GM19468 (cell line): Measurements from ENCODE around the gene C1orf35.

ENCODE experiments used
- ATAC-seq: cut with Tn5 transposase; IDR thresholded peaks from one replicate; pipeline ENCODE4 v1.9.1; 2021; ENCODE audit warnings: mild to moderate bottlenecking, moderate library complexity, moderate number of reproducible peaks; ENCODE audit not compliant: unreplicated experiment; ENCODE audit errors: extremely low read depth

Gene C1orf35

DNA sequence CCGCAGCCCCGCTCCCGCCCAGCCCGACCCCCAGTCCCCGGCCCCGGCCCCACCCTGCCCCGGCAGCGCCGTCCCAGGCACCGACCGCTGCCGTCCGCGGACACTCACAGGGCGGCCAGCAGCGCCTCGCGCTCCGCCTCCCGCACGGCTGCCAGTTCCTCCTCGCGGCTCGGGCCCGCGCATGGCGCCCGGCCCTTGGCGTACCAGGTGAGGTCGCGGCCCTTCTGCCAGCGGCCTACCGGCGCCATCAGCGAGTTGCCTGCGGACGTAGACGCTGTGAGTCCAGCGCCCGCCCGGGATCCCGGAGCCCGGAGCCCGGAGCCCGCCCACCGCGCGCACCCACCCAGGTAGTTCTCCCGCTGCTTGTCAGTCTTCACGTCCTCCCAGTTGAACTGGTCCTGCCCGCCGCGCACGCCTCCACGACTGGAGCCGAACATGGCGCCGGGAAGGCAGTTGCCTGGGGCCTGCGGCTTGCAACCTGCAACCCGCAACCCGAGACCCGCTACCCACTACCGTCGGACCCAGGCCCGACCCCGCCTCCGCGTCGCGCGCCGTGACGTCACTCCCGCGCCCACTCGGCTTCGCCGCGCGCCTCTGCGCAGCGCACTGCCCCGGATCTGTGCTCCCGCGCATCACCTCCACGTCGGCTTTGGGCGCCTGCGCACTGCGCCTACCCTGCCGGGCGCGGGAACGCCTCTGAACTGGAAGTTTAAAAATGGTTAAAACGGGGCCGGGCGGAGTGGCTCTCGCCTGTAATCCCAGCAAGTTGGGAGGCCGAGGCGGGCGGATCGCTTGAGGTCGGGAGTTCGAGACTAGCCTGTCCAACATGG, at the start of gene C1orf35:
Gene C1orf35, minus strand, starts transcription at position 535 of the 830 bp plus-strand sequence. Its CDS starts 98 bp downstream, at position 437.
- ATAC-seq: peak; percentile 71

GRCh38 chr1:228152918-228153258, 49.8 kb upstream of the C1orf35 start:
- no peak for ATAC-seq

DNA sequence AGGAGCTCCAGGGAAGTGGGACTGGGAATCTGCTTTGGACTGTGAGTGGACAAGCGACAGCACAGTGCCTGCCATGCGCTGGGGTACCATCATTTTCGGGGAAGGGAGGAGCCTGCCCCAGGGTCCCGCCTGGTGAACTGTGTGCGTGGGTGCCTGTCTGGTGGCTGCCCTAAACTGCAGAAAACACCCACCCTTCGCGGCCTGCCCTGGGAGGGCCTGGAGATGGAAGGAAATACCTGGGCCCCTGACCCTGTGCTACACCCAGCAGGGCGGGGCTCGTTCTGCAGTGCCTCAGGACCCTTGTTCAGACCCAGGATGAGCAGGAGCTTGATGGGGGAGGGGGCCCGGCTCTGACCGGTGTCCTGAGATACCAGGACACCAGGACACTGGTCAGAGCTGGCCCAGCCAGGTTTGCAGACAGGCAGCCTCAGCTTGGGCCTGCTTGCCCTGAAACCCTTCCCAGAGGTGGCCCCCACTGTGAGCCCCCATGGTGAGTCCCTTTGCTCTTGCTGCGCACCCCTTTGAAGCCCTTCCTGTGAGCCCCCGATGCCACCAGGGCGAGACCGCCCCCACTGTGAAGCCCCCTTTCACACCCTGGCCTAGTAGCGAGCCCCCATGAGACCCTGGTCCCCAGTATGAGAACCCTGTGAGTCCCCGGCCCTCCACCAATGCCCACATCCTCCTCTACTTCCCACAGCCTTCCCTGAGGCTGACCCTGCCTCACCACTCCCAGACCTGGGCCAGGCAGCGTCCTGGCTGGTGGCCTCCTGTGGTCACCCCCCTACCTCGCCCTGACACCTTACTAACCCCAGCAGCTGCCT, 49.2 kb upstream of the C1orf35 start:
- no peak for ATAC-seq

- no peak for ATAC-seq
These were observed 48.2 kb upstream of the C1orf35 start for GRCh38 chr1:228151180-228151925.

GRCh38 chr1:228150461-228151179, 47.5 kb upstream of the C1orf35 start:
- ATAC-seq: no peak

- no peak for ATAC-seq
These were observed 47.0 kb upstream of the C1orf35 start for GRCh38 chr1:228150120-228150460.

DNA sequence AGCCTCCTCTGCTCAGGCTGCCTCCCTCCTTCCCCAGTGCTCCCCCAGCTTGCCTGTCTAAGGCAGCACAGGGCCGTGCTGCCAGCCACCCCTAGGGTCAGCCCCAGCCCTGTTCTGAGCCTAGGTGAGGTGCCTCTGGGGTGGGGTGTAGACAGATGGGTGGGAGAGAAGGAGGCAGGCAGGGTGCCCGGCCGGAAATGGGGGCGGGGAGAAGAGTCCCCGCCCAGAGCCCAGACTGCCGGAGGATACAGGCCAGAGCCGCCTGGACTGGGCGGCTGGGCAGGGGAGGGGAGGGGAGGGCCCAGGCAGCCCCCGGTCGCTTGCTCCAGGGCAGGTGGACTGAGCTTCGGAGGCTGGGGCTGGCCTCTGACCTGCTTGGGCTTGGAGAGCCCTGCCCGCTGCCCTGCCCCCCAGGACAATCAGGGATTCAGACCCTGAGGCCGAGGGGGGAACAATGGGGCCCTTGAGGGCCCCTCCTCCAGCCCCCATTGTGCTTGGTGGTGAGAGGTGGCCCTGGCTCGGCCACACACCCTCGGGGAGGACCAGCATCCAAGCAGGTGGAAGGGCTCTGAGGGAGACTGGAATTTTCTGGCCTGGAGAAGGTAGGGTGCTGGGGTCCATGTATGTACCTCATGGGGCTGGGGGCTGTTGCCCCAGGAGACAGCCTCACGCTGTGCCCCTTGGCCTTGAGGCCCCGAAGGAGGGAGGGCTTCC, 46.4 kb upstream of the C1orf35 start, which contains the start of gene GJC2:
Gene GJC2, plus strand, starts transcription at position 525 of the 714 bp plus-strand sequence. CDS start 7,829 bp downstream, outside the sequence.
- no peak for ATAC-seq

GRCh38 chr1:228148935-228149405, 45.8 kb upstream of the C1orf35 start:
- no peak for ATAC-seq

DNA sequence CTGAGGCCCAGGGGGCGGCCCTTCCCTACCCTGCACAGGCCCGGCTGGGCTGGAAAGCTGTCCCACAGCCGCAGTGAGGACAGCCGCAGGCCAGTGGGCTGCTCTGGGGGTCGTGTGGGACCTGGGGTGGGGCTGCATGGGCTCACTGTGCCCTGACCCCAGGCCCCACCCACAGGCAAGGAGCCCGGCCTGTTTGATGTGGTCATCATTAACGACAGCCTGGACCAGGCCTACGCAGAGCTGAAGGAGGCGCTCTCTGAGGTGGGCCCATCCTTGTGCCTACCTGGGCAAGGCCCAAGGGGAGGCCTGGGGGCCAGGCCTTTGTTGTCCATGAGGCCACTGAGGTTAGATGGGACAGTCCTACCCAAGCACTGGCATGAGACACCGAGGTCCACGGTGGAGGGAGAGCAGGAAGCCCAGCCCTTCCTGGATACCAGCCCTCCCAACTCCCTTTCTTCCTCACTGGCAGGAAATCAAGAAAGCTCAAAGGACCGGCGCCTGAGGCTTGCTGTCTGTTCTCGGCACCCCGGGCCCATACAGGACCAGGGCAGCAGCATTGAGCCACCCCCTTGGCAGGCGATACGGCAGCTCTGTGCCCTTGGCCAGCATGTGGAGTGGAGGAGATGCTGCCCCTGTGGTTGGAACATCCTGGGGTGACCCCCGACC, 45.2 kb upstream of the C1orf35 start:
- ATAC-seq: no peak

DNA sequence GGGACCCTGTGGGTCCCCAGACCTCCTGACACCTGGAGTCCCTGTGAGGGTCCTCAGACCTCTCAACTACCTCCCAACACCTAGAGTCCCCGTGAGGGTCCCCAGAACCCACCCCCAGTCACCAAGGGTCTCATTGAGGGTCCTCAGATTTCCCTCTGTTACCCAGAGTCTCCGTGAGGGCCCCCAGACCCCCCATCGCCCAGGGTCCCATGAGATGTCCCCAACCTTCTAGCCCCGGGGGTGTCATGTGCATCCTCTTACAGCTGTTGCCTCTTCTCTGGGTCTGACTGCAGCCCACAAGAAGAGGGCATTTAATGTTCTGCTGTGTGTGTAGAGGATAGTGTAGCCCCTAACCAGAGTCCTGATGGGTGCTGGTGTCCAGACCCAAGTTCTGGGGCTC, 44.6 kb upstream of the C1orf35 start:
- ATAC-seq: no peak

- no peak for ATAC-seq
These were observed 44.1 kb upstream of the C1orf35 start for GRCh38 chr1:228147151-228147693.

DNA sequence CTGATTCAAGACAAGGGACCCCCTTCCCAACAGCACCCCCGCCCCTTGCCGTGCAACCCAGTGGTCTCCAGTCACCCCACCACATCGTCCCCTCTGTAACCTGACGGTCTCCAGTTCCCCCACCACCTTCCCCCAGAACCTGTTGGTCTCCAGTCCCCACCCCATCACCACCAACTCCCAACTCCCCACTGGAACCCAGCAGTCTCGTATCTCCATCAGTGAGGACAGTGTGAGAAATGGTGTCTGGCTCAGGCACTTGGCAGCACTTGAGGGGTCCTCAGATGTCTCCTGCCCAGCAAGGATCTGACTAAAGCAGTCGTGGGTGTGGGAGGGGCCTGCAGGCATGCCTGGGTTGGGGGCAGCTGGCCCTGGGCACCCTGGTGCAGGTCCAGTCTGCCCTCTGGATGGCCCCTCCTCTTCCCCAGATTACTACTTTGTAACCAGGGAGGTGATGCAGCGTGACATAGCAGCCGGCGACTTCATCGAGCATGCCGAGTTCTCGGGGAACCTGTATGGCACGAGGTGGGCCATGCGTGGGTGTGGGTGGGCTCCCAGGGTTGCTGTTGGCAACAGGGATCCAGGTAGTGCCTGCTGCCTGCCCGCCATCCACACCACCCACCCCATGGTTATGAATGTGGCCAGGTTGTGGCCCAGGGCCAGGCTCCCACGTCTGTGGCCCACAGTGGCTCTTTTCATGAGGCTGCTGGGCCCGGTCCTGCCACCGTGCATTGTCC, 43.5 kb upstream of the C1orf35 start:
- ATAC-seq: no peak

GRCh38 chr1:228145463-228146416, 42.6 kb upstream of the C1orf35 start:
- ATAC-seq: no peak

DNA sequence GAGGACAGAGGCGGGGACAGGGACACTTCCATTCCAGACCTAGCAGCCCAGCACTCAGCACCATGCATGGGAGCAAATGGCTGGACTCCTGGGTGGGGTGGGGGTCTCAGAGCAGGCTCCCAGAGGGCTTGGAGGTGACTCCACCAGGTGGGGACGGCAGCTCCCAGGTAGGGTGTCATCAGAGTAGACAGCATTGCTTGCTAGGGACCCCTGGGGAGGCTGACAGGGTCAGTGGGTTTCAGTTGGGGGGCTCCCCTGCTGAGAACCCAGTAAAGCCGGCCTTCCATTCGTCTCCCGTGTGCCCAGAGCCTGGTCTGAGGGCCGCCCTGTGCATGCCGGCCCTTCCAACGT, 41.8 kb upstream of the C1orf35 start:
- no peak for ATAC-seq

- no peak for ATAC-seq
These were observed 41.3 kb upstream of the C1orf35 start for GRCh38 chr1:228144193-228144992.
